Activated effector memory CD4-positive, alpha-beta T cell treated with Interleukin-2 at 50 U/mL for 16 hours (primary cell): ENCODE measurements around the gene SULT1A3.
"Not testable (repeated sequence)": the region's sequence is repeated elsewhere in the genome, so short reads cannot be mapped to it uniquely, and the experiment has no call there.

Source experiments
- DNase-seq: peaks from one replicate; pipeline ENCODE4 v3.0.0-alpha.2; 2020

SULT1A3 gene

DNA sequence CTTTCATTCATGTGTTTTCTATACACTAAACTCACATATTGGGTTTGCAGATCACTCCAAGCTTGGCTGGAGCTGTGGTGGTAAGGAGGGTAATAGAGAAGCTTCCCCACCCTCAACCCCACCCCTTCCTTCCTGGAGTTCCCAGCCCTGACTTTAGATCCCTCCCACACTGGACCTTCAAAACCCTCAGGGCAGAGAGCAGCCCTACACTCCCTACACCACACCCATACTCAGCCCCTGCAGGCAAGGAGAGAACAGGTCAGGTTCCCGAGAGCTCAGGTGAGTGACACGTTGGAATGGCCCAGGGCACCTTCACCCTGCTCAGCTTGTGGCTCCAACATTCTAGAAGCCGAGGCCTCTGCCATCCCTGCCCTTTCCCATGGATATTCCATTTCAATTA is at the start of gene SULT1A3:
SULT1A3 (plus strand) TSS at position 207 of the 400 bp plus-strand sequence. CDS start 1,474 bp downstream, outside the sequence.
- not testable (repeated sequence) for DNase-seq

DNA sequence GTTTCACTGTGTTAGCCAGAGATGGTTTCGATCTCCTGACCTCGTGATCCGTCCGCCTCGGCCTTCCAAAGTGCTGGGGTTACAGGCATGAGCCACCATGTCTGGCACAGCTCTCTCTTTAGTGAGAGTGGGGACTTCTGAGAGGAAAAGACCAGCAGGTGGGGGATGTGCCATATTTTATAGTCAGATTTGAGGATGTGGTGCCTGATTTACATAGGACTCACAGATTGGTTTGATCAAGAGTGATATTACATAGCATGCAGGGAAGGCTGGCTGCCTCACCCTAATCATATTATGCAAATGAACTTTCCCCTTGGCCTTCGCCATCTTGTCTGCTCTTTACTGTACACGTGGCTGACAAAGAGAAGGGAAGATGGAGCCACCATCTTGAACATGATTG is 48.0 kb upstream of the SULT1A3 start:
- no peak for DNase-seq

DNA sequence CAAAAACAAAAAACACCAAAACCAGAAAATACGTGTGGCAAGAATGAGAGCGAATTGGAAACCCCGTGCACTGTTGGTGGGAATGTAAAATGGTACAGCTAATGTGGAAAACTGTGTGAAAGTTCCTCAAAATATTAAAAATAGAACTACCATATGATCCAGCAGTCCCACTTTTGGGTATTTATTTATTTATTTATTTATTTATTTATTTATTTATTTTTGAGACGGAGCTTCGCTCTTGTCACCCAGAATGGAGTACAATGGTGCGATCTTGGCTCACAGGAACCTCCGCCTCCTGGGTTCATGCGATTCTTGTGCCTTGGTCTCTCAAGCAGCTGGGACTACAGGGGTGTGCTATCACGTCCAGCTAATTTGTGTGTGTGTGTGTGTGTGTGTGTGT is 46.5 kb upstream of the SULT1A3 start:
- no peak for DNase-seq

DNA sequence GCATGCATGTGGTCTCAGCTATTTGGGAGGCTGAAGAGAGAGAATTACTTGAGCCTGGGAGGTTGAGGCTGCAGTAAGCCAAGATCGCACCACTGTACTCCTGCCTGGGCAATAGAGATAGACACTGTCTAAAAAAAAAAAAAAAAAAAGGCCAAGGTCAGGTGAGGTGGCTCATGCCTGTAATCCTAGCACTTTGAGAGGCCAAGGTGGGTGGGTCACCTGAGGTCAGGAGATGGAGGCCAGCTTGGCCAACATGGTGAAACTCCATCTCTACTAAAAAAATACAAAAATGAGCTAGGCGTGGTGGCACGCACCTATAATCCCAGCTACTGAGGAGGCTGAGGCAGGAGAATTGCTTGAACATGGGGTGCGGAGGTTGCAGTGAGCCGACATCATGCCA is 43.9 kb upstream of the SULT1A3 start:
- DNase-seq = no peak

DNA sequence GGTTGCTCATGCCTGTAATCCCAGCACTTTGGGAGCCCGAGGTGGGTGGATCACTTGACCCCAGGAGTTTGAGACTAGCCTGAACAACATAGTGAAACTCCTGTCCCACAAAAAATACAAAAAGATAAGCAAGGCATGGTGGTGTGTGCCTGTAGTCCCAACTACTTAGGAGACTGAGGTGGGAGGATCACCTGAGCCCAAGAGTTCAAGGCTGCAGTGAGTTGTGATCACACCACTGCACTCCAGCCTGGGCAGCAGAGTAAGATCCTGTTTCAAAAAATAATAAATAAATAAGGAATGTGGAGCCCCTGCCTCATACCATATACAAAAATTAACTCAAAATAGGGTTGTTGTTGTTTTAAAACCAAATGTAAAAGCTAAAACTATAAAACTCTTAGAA is 41.8 kb upstream of the SULT1A3 start:
- no peak for DNase-seq

DNA sequence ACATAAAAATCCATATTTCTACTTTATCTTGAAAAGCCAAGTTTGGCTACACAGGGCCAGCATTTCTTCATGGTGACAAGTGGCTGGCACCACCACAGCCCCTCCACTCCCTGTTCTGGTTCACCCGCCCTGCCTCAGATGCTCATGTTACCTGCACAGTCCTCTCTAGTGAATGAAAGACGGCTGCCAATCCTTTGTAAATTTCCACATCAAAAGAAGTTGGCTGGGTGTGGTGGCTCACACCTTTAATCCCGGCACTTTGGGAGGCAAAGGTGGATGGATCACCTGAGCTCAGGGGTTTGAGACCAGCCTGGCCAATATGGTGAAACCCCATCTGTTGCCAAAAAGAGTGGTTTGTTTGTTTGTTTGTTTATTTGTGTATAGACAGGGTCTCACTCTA is 35.5 kb upstream of the SULT1A3 start:
- no peak for DNase-seq

DNA sequence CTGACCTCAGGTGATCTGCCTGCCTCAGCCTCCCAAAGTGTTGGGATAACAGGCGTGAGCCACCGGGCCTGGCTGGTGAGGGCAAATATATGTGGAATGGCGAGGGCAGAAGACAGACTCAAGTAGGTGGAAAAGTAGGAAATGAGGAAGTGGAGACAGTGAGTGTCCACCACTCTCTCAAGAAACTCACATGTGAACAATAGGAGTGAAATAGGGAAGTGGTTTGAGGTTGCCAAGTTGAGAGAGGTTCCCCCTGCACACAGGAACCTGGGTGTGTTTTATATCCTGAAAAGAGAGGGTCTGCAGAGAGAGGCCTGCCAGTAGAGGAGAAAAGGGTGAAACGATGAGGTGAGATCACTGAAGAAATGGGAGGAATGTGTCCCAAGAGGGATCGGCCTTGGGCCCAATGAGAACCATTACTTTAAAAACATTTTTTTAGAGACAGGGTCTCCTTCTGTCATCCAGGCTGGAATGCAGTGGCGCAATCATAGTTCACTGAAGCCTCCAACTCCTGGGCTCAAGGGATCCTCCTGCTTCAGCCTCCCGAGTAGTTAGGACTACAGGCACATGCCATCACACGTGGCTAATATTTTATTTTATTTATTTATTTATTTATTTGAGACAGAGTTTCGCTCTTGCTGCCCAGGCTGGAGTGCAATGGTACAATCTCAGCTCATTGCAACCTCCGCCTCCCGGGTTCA is 32.7 kb upstream of the SULT1A3 start:
- no peak for DNase-seq

DNA sequence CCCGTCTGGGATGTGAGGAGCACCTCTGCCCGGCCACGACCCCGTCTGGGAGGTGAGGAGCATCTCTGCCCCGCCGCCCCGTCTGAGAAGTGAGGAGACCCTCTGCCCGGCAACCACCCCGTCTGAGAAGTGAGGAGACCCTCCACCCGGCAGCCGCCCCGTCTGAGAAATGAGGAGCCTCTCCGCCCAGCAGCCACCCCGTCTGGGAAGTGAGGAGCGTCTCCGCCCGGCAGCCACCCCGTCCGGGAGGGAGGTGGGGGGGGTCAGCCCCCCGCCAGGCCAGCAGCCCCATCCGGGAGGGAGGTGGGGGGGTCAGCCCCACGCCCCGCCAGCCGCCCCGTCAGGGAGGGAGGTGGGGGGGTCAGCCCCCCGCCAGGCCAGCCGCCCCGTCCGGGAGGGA is 30.3 kb upstream of the SULT1A3 start:
- not testable (repeated sequence) for DNase-seq

DNA sequence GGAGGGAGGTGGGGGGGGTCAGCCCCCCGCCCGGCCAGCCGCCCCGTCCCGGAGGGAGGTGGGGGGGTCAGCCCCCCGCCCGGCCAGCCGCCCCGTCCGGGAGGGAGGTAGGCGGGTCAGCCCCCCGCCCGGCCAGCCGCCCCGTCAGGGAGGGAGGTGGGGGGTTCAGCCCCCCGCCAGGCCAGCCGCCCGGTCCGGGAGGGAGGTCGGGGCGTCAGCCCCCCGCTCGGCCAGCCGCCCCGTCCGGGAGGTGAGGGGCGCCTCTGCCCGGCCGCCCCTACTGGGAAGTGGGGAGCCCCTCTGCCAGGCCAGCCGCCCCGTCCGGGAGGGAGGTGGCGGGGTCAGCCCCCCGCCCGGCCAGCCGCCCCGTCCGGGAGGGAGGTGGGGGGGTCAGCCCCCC is 29.6 kb upstream of the SULT1A3 start:
- DNase-seq = not testable (repeated sequence)

DNA sequence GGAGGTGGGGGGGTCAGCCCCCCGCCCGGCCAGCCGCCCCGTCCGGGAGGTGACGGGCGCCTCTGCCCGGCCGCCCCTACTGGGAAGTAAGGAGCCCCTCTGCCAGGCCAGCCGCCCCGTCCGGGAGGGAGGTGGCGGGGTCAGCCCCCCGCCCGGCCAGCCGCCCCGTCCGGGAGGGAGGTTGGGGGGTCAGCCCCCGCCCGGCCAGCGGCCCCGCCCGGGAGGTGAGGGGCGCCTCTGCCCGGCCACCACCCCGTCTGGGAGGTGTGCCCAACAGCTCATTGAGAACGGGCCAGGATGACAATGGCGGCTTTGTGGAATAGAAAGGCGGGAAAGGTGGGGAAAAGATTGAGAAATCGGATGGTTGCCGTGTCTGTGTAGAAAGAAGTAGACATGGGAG is 28.9 kb upstream of the SULT1A3 start:
- DNase-seq = not testable (repeated sequence)

DNA sequence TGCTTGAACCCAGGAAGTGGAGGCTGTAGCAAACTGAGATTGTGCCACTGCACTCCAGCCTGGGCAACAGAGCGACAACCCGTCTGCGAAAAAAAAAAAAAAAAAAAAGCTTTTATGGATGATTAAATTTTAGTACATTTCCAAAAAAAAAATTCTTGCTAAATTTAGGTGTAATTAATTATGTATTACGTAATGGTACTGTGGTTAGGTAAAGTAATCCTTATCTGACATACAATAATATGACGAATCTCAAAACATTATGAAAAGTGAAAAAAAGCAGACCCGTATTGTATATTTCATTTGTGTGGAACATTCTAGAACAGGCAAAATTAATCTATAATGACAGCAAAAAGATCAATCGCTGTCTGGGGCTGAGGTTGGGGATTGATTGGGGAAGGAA is 26.0 kb upstream of the SULT1A3 start:
- no peak for DNase-seq

DNA sequence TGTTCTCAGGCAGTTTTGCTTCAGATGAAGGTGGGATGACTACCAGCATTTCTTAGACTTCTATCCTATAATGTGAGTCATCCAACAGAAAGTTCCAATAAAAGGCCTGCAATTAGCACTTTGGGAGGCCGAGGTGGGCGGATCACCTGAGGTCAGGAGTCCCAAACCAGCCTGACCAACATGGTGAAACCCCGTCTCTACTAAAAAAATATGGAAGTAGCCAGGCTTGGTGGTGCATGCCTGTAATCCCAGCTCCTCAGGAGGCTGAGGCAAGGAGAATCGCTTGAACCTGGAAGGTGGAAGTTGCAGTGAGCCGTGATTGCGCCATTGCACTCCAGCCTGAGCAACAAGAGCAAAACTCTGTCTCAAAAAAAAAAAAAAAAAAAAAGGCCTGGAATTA is 22.2 kb upstream of the SULT1A3 start:
- DNase-seq = not testable (repeated sequence)

DNA sequence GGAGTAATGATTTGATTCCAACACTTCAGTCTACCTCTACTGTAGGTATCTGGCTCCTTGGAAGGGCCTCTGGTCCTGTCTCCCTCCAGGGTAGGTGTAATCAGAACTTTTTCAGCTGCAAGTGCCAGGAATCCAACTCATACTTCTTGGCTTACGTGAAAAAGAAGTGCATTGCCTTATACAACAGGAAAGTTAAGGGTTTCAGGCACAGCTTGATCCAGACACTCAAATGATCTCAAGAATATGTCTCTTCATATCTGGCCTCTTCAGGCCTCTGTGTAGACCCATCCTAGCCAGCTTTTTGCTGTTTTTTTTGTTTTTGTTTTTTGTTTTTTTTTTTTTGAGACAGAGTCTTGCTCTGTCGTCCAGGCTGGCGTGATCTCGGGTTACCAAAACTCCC is 19.9 kb upstream of the SULT1A3 start:
- DNase-seq = no peak

DNA sequence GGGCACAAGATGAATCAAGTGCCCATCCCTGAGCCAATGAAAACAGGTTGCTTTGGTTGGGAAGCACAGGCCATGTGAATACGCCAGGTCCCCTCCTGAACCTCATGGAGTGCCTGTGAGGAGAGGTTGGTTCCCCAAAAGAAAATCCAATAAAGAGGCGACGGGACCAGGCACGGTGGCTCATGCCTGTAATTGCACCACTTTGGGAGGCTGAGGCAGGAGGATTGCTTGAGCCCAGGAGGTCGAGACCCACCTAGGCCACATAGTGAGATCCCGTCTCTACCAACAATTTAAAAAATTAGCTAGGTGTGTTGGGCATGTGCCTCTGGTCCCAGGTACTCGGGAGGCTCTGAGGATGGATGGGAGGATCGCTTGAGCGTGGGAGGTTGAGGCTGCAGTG is 19.1 kb upstream of the SULT1A3 start:
- no peak for DNase-seq

DNA sequence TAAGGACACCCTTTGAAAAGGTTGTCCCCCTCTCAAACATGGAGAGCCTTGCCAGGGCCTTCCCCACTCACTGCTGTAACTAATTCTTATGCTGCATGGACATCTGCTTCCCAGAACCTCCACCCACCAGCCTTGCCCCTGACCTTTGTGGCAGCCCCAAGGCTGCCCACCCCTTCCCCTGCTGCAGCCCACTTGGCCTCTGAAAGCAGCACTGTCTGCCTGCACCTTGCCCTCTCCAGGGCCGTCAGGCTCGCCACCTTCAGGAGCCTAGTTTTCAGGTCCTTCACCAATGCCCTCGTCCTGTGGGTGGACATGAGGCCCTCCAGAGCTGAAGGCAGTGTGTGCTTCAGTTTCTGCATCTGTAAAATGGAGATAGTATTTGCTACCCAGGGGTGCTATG is 18.3 kb upstream of the SULT1A3 start:
- no peak for DNase-seq

DNA sequence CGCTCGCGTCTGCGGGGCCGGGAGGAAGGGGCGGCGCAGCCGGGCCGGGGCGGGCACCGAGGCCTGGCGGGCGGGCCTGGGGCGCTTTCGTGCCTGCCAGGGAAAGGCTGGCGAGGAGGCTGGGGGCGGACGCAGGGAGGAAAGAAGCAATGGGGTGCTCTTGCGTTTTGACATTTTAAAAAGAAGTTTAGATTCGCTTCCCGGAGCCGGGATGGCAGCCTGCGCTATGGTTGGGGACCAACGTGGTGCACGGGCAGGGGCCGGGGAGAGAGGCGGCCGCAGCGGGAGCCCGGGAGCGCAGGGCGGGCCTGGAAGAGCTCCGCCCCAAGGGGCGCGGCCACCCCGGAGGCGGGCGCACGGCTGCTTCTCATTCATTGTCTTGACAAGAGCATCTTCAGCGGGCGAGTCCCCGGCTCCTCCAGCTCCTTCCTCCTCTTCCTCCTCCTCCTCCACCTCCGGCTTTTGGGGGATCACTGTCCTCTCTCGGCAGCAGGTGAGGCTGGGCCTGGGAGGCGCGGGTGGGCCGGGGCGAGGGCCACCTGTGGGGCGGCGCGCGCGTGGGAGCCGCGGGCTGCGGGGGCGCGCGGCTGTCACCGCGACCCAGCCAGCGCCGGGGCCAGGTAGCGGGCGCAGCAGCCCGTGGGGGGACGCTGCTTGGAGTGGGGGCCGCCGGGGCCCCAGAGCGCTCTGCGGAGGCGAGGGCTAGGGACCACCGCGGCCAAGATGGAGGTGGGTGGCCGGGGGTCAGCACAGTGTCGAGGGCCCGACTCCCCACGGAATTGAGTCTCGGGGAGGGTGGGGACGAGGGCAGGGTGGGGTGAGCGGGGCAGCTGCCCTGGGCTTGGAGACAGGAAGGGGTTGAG is 15.6 kb upstream of the SULT1A3 start, which contains the start of gene CORO1A:
CORO1A (plus strand) TSS at position 370 of the 863 bp plus-strand sequence. CDS start 1,608 bp downstream, outside the sequence.
- peak; percentile 82 for DNase-seq

DNA sequence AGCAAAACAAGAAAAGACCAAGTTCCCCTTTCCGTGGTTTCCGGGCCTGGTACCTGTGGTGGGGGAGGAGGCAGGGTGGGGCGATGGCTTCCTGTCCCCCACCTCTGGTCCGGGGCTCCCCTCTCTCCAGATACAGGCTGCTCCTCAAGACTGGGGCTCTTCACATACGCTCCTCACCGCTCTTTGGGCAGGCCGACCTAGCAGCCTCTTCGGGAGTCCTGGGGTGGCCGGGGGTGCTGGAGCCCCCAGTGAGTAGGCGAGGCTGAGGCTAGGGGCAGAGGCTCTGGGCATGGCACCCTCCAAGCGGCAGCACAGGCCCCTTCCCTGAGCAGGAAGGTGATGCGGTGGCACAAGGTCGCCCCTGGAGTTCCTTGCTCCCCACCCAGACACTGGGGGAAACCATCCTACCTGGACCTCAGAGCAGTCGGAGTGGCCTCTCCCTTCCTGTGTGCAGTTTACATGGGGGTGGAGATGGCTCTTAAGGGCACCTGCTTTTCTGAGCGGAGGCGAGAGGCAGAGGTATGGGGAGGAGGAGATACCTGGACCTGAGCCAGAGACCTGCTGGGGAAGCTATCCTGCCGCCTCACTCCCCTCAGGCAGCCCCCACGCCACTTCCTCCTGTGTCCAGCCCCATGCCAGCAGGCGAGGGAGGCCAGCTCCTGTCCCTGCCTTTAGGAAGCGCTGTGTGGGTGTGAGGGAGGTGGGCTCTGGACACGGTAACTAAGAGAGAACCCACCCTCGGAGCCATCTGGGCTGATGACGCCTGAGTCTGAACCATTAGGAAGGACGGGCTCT is 14.8 kb upstream of the SULT1A3 start:
- peak; percentile 86 for DNase-seq

DNA sequence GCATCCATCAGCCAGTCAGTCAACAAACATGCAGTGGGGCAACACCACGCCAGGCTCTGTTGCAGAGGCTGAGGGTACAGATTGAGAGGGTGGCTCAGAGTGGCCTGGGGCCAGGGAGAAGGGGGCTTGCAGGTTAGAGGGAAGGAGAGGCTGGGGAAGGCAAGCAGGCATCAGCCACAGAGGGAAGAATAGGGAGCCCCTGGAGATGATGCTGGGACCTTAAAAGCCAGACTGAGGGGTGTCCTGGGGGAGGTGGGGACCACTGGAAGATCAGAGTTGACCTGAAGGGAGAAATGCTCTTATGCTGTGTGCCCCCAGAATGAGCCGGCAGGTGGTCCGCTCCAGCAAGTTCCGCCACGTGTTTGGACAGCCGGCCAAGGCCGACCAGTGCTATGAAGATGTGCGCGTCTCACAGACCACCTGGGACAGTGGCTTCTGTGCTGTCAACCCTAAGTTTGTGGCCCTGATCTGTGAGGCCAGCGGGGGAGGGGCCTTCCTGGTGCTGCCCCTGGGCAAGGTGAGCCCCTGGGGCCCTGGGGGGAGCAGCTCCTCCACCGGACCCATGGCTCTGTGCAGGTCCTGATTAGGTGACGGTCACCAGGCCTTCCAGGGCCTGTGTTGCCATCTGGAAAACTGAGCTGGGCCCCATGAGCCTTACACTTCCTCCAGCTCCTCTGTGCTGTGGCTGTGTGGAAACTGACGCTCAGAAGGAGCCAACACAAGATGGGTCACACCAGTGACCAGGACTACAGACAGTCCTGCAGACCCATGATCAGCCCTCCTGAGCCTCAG is 14.0 kb upstream of the SULT1A3 start:
- peak; percentile 10 for DNase-seq

DNA sequence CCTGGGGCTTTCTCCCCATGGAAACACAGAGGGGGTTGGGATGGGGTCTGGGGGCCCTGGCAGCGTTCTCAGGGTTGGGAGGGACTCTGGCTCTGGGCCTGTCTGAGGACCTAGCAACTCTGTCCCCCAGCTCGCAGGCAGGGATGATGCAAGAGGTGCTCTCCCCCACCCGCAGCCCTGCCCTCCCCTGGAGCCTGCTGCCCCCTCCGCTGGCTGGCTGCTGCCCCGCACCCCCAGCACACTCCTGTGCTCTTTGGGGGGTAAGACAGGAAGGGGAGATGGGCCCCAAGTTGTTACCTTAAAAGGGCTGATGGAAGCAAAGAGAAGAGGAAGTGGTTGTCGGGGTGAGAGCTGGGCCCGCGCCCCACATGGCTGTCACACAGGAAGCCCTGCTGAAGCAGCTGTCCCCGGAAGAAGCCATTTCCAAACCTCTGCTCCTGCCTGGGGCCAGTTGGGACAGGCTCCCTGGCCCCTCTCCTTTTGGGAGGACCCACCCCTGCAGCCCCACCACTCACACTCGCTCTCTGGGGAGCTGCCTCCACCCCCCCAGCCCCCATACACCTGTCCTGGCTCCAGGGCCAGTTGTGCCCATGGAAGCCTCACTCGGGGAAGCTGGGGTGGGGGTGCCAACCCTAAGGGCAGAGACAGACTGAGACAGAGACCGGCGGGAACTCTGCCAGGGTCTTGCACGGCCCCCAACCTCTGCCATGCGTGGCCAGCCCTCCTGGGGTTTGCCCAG is 13.2 kb upstream of the SULT1A3 start:
- peak; percentile 81 for DNase-seq

DNA sequence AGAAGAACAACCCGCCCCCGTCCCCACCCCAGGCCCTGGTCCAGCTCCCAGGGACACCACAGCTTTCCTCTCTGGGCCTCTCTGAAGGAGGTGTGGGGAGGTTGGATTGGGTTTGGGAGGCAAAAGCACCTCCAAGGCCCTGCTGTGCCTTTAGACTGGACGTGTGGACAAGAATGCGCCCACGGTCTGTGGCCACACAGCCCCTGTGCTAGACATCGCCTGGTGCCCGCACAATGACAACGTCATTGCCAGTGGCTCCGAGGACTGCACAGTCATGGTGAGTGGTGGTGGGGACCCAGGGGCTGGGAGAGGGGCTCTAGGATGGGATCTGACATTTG is 12.6 kb upstream of the SULT1A3 start:
- no peak for DNase-seq

DNA sequence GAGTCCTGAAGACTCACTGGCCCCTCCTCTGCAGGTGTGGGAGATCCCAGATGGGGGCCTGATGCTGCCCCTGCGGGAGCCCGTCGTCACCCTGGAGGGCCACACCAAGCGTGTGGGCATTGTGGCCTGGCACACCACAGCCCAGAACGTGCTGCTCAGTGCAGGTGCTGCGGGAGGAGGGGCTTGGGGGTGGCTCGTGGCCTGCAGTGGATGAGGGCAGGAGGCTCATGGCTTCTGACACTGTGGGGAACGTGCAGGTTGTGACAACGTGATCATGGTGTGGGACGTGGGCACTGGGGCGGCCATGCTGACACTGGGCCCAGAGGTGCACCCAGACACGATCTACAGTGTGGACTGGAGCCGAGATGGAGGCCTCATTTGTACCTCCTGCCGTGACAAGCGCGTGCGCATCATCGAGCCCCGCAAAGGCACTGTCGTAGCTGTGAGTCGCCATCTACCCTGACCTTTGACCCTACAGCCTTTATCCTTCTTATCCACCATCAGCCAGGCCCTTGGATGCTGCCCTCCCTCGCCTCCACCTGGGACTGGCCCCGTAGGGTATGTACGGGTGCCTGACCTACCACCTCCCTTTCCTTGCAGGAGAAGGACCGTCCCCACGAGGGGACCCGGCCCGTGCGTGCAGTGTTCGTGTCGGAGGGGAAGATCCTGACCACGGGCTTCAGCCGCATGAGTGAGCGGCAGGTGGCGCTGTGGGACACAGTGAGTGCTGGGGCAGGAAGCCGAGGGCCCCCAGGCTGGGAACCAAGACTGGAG is 12.1 kb upstream of the SULT1A3 start:
- peak; percentile 79 for DNase-seq
